Measurements from ENCODE around the gene CPTP.
A peak's percentile ranks its signal among the peaks of the same experiment; 100 is the strongest.

CPTP gene

DNA sequence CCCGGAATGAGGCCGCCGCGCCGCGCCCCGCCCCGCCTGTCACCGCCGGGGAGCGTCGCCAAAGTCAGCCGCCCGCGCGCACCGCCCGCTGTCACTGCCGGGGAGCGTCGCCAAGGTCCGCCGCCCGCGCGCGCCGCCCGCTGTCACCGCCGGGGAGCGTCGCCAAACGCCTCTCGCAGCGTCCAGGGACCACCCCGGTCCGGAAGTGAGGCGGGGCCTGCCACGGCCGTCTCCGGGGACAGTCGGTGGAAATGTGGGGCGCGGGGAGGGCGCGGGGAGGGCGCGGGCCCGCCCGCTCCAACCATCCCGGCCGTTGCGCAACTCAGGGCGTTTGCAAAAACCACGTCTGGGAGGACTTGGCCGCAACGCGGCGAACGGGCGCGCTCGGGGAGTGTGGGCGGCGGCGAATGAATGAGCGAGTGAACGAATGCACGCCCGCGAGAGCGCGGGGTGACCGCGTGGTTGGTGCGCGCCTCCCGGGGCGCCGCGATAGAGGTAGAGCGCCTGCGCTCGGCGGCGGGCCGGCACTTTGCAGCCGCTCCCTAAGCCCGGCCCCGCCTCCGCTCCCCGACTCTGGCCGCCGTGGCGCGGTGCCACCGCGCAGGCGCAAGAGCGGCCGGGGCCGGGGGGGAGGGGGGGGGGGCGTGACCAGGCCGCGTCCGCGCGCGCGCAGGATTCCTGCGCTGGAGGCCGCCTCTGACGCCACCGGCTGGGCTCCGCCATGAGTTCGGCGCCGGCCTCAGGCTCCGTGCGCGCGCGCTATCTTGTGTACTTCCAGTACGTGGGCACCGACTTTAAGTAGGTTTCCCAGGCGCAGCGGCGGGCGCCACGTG lies 16.5 kb upstream of the CPTP start, which contains the start of the genes ACAP3 and PUSL1:
Gene ACAP3 (minus strand): TSS at position 8 of the 833 bp plus-strand sequence. CDS start 115 bp downstream, outside the sequence.
Gene PUSL1 (plus strand): TSS at position 675 of the 833 bp plus-strand sequence. CDS start 47 bp downstream, at position 722.
- Histone ChIP-seq H4K8ac (ENCODE audit: low read depth, low read length) (no peak within 1 kb of the TSS), H2BK120ac (ENCODE audit: low read depth, low read length) (no peak within 1 kb of the TSS), H2AK5ac (ENCODE audit: low read length) (peak within 1 kb of the TSS; percentile 17), H3K4me1 (ENCODE audit: control insufficient read depth, low read depth, low read length) (peaks cover 11% of the 10 kb centered on the region), H3K56ac (ENCODE audit: low read length) (peak within 1 kb of the TSS; percentile 95), H3K4me2 (ENCODE audit: low read length) (peak within 1 kb of the TSS; percentile 89), H3K79me2 (ENCODE audit: control insufficient read depth, insufficient read depth, low read length) (peaks cover 3% of the 10 kb centered on the region), H3K4ac (ENCODE audit: low read depth, low read length) (peak within 1 kb of the TSS; percentile 73), H2BK15ac (replicated peaks; ENCODE audit: low read depth) (no peak within 1 kb of the TSS), H3K9ac (ENCODE audit: low read length) (peak within 1 kb of the TSS; percentile 94), H2BK5ac (ENCODE audit: low read length) (peak within 1 kb of the TSS; percentile 59), H3K23ac (ENCODE audit: low read length) (peak within 1 kb of the TSS; percentile 66), H3K79me1 (ENCODE audit: low read length) (peaks cover 11% of the 10 kb centered on the region), H3K4me3 (ENCODE audit: low read length) (peak within 1 kb of the TSS; percentile 74), H4K5ac (ENCODE audit: low read length) (no peak within 1 kb of the TSS), H3K27ac (ENCODE audit: low read depth, low read length) (peak within 1 kb of the TSS; percentile 89), H3K18ac (ENCODE audit: low read length) (peak within 1 kb of the TSS; percentile 29), H3K36me3 (ENCODE audit: control insufficient read depth, insufficient read depth, low read length) (peaks cover 9% of the 10 kb centered on the region), H3K27me3 (ENCODE audit: insufficient read depth, low read length, poor library complexity) (no peaks in the 10 kb centered on the region)
- no CpG with 5 or more reads among the region's 131 CpGs for WGBS (ENCODE audit: extremely low coverage, insufficient coverage, low lambda C conversion rate)
- peak; percentile 93 for DNase-seq

DNA sequence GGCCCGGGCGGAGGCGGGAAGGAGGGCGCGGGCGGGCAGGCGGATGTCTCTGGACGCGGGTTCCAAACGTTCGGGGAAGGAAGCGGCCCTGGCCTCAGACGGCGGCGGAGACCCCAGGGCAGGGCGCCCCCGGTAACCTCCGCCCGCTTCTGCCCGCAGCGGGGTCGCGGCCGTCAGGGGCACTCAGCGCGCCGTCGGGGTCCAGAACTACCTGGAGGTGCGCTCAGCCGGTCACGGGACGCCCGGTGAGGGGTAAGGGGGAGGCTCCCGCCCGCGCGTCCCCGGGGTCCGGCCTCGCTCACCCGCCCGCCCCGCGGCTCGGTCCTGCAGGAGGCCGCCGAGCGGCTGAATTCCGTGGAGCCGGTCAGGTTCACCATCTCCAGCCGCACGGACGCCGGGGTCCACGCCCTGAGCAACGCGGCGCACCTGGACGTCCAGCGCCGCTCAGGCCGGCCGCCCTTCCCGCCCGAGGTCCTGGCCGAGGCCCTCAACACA lies 15.8 kb upstream of the CPTP start:
- Histone ChIP-seq H3K79me1 (ENCODE audit: low read length) (peaks cover 11% of the 10 kb centered on the region), H2BK5ac (ENCODE audit: low read length) (no peak overlapping the region), H3K79me2 (ENCODE audit: control insufficient read depth, insufficient read depth, low read length) (peaks cover 3% of the 10 kb centered on the region), H2BK15ac (replicated peaks; ENCODE audit: low read depth) (no peak overlapping the region), H3K4ac (ENCODE audit: low read depth, low read length) (no peak overlapping the region), H3K9ac (ENCODE audit: low read length) (peak overlapping the region; percentile 91), H3K56ac (ENCODE audit: low read length) (peak overlapping the region; percentile 92), H3K27ac (ENCODE audit: low read depth, low read length) (peak overlapping the region; percentile 15), H2BK120ac (ENCODE audit: low read depth, low read length) (no peak overlapping the region), H4K8ac (ENCODE audit: low read depth, low read length) (no peak overlapping the region), H4K5ac (ENCODE audit: low read length) (no peak overlapping the region), H3K18ac (ENCODE audit: low read length) (peak overlapping the region; percentile 29), H2AK5ac (ENCODE audit: low read length) (no peak overlapping the region), H3K27me3 (ENCODE audit: insufficient read depth, low read length, poor library complexity) (no peaks in the 10 kb centered on the region), H3K23ac (ENCODE audit: low read length) (peak overlapping the region; percentile 45), H3K4me1 (ENCODE audit: control insufficient read depth, low read depth, low read length) (peaks cover 11% of the 10 kb centered on the region), H3K4me3 (ENCODE audit: low read length) (peak overlapping the region; percentile 73), H3K36me3 (ENCODE audit: control insufficient read depth, insufficient read depth, low read length) (peaks cover 15% of the 10 kb centered on the region), H3K4me2 (ENCODE audit: low read length) (peak overlapping the region; percentile 87)
- WGBS (ENCODE audit: extremely low coverage, insufficient coverage, low lambda C conversion rate): no CpG with 5 or more reads among the region's 66 CpGs
- no peak for DNase-seq

DNA sequence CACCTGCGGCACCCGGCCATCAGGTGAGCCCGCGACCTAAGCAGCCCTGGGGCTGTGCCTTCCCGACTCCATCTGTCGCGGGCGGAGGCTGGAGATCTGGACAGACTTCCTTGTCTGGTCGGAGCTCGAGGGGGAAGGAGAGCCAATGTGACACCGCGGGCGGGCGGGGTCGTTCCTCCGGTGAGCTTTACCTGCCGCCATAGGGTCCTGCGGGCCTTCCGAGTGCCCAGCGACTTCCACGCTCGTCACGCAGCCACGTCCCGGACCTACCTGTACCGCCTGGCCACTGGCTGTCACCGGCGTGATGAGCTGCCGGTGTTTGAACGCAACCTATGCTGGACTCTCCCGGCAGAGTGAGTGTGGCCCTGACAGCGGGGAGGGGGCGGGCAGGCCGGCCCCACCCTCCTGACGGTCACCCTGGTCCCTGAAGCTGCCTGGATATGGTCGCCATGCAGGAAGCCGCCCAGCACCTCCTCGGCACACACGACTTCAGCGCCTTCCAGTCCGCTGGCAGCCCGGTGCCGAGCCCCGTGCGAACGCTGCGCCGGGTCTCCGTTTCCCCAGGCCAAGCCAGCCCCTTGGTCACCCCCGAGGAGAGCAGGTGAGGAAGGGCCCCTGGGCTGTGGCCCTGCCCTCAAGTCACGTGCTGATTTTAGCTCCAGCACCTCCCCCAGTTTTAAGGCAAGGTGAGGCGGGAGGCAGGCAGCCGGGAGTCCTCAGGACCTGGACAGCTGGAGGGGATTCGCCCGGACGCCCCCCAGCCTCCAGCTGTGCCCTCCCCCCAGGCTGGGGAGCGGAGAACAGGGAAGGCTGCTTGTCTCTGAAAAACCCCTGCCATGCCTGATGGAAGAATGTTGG lies 15.1 kb upstream of the CPTP start:
- Histone ChIP-seq H3K18ac (ENCODE audit: low read length) (peak overlapping the region; percentile 29), H4K5ac (ENCODE audit: low read length) (no peak overlapping the region), H3K36me3 (ENCODE audit: control insufficient read depth, insufficient read depth, low read length) (peaks cover 19% of the 10 kb centered on the region), H2AK5ac (ENCODE audit: low read length) (no peak overlapping the region), H4K8ac (ENCODE audit: low read depth, low read length) (no peak overlapping the region), H3K79me2 (ENCODE audit: control insufficient read depth, insufficient read depth, low read length) (peaks cover 3% of the 10 kb centered on the region), H3K4me1 (ENCODE audit: control insufficient read depth, low read depth, low read length) (peaks cover 10% of the 10 kb centered on the region), H3K23ac (ENCODE audit: low read length) (peak overlapping the region; percentile 66), H3K27ac (ENCODE audit: low read depth, low read length) (no peak overlapping the region), H3K4ac (ENCODE audit: low read depth, low read length) (no peak overlapping the region), H2BK120ac (ENCODE audit: low read depth, low read length) (no peak overlapping the region), H3K4me2 (ENCODE audit: low read length) (peak overlapping the region; percentile 87), H3K4me3 (ENCODE audit: low read length) (peak overlapping the region; percentile 73), H2BK5ac (ENCODE audit: low read length) (no peak overlapping the region), H3K9ac (ENCODE audit: low read length) (peak overlapping the region; percentile 91), H2BK15ac (replicated peaks; ENCODE audit: low read depth) (no peak overlapping the region), H3K27me3 (ENCODE audit: insufficient read depth, low read length, poor library complexity) (no peaks in the 10 kb centered on the region), H3K56ac (ENCODE audit: low read length) (peak overlapping the region; percentile 92), H3K79me1 (ENCODE audit: low read length) (peaks cover 11% of the 10 kb centered on the region)
- WGBS (ENCODE audit: extremely low coverage, insufficient coverage, low lambda C conversion rate): no CpG with 5 or more reads among the region's 57 CpGs
- peak; percentile 57 for DNase-seq

DNA sequence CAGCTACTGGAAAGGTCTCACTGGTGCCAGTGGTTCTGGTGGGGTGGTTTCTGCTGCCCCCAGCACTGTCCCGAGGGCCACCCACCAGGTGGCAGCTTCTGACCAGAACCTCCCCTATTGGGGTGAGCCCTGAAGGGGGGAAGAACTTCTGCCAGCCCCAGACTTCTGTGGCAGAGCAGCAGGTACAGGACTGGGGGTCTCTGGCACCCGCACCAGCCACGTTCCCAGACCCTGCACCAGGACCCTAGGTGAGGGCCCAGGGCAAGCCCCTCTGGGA lies 14.6 kb upstream of the CPTP start:
- no peak overlapping the region for H4K5ac ChIP-seq (ENCODE audit: low read length)
- H3K79me2 ChIP-seq (ENCODE audit: control insufficient read depth, insufficient read depth, low read length): peaks cover 3% of the 10 kb centered on the region
- no peaks in the 10 kb centered on the region for H3K27me3 ChIP-seq (ENCODE audit: insufficient read depth, low read length, poor library complexity)
- no peak for DNase-seq
- H3K4me2 ChIP-seq (ENCODE audit: low read length): no peak overlapping the region
- no peak overlapping the region for H3K9ac ChIP-seq (ENCODE audit: low read length)
- H3K36me3 ChIP-seq (ENCODE audit: control insufficient read depth, insufficient read depth, low read length): peaks cover 19% of the 10 kb centered on the region
- no peak overlapping the region for H3K27ac ChIP-seq (ENCODE audit: low read depth, low read length)
- no peak overlapping the region for H3K23ac ChIP-seq (ENCODE audit: low read length)
- no peak overlapping the region for H2BK15ac ChIP-seq (replicated peaks; ENCODE audit: low read depth)
- H3K4me1 ChIP-seq (ENCODE audit: control insufficient read depth, low read depth, low read length): peaks cover 9% of the 10 kb centered on the region
- H2AK5ac ChIP-seq (ENCODE audit: low read length): no peak overlapping the region
- H3K79me1 ChIP-seq (ENCODE audit: low read length): peaks cover 14% of the 10 kb centered on the region
- no peak overlapping the region for H2BK5ac ChIP-seq (ENCODE audit: low read length)
- peak overlapping the region; percentile 92 for H3K56ac ChIP-seq (ENCODE audit: low read length)
- no peak overlapping the region for H3K18ac ChIP-seq (ENCODE audit: low read length)
- no CpG with 5 or more reads among the region's 3 CpGs for WGBS (ENCODE audit: extremely low coverage, insufficient coverage, low lambda C conversion rate)
- no peak overlapping the region for H2BK120ac ChIP-seq (ENCODE audit: low read depth, low read length)
- H3K4ac ChIP-seq (ENCODE audit: low read depth, low read length): no peak overlapping the region
- no peak overlapping the region for H3K4me3 ChIP-seq (ENCODE audit: low read length)
- no peak overlapping the region for H4K8ac ChIP-seq (ENCODE audit: low read depth, low read length)

DNA sequence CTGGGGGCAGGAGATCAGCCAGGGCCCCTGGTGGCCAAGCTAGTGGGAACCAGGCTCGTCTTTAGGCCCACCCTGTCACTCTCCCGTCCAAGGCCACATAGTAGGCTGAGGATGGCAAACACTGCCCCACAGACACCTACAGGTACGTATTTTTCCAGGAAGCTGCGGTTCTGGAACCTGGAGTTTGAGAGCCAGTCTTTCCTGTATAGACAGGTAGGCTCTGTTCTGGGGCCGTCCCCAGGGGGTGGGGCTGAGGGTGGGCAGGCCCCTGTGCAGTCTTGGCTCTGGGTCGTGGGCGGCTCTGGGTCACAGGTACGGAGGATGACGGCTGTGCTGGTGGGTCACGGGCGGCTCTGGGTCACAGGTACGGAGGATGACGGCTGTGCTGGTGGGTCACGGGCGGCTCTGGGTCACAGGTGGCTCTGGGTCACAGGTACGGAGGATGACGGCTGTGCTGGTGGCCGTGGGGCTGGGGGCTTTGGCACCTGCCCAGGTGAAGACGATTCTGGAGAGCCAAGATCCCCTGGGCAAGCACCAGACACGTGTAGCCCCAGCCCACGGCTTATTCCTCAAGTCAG lies 14.0 kb upstream of the CPTP start:
- Histone ChIP-seq H3K9ac (ENCODE audit: low read length) (no peak overlapping the region), H3K36me3 (ENCODE audit: control insufficient read depth, insufficient read depth, low read length) (peaks cover 19% of the 10 kb centered on the region)
- WGBS (ENCODE audit: extremely low coverage, insufficient coverage, low lambda C conversion rate): no CpG with 5 or more reads among the region's 21 CpGs

More for the DNA sequence above, 14.0 kb upstream of the CPTP start:
- H3K56ac ChIP-seq (ENCODE audit: low read length): no peak overlapping the region
- H3K23ac ChIP-seq (ENCODE audit: low read length): no peak overlapping the region
- no peak overlapping the region for H2BK5ac ChIP-seq (ENCODE audit: low read length)
- no peak overlapping the region for H4K8ac ChIP-seq (ENCODE audit: low read depth, low read length)
- H3K79me1 ChIP-seq (ENCODE audit: low read length): peaks cover 14% of the 10 kb centered on the region
- no peak overlapping the region for H3K4ac ChIP-seq (ENCODE audit: low read depth, low read length)
- no peak overlapping the region for H3K4me2 ChIP-seq (ENCODE audit: low read length)
- peaks cover 3% of the 10 kb centered on the region for H3K79me2 ChIP-seq (ENCODE audit: control insufficient read depth, insufficient read depth, low read length)
- no peak overlapping the region for H3K27ac ChIP-seq (ENCODE audit: low read depth, low read length)
- no peak overlapping the region for H2AK5ac ChIP-seq (ENCODE audit: low read length)
- no peak overlapping the region for H3K18ac ChIP-seq (ENCODE audit: low read length)
- DNase-seq: no peak
- no peak overlapping the region for H3K4me3 ChIP-seq (ENCODE audit: low read length)
- H2BK15ac ChIP-seq (replicated peaks; ENCODE audit: low read depth): no peak overlapping the region
- H3K27me3 ChIP-seq (ENCODE audit: insufficient read depth, low read length, poor library complexity): no peaks in the 10 kb centered on the region
- H3K4me1 ChIP-seq (ENCODE audit: control insufficient read depth, low read depth, low read length): peaks cover 9% of the 10 kb centered on the region
- no peak overlapping the region for H4K5ac ChIP-seq (ENCODE audit: low read length)
- H2BK120ac ChIP-seq (ENCODE audit: low read depth, low read length): no peak overlapping the region

Measured in mesendoderm (in vitro differentiated cells).